NCI-H1694 (cell line): ENCODE data around the gene SERPINB6.
"Not testable (repeated sequence)": the region's sequence is repeated elsewhere in the genome, so short reads cannot be mapped to it uniquely, and the experiment has no call there.

Source experiments
- DNase-seq: peaks from one replicate; lab custom pipeline; 2025; lab: John Stamatoyannopoulos, UW

The SERPINB6 gene

GRCh38 chr6:2971420-2972218 lies at the start of gene SERPINB6:
Gene SERPINB6 (minus strand): TSS chr6:2971567. CDS start chr6:2959332, 12,235 bp downstream.
- DNase-seq = no peak

GRCh38 chr6:3019749-3020320 lies 48.5 kb upstream of the SERPINB6 start:
- no peak for DNase-seq

- no peak for DNase-seq
These were observed 47.7 kb upstream of the SERPINB6 start for GRCh38 chr6:3019065-3019464.

GRCh38 chr6:3017304-3017703 lies 45.9 kb upstream of the SERPINB6 start:
- no peak for DNase-seq

GRCh38 chr6:3016473-3017280 lies 45.3 kb upstream of the SERPINB6 start:
- no peak for DNase-seq

- DNase-seq = no peak
These were observed 43.8 kb upstream of the SERPINB6 start for GRCh38 chr6:3015144-3015543.

- DNase-seq = no peak
These were observed 43.3 kb upstream of the SERPINB6 start for GRCh38 chr6:3014675-3015066.

- no peak for DNase-seq
These were observed 42.7 kb upstream of the SERPINB6 start for GRCh38 chr6:3013901-3014674.

- no peak for DNase-seq
These were observed 42.1 kb upstream of the SERPINB6 start for GRCh38 chr6:3013486-3013885.

GRCh38 chr6:3011592-3011991 lies 40.2 kb upstream of the SERPINB6 start:
- no peak for DNase-seq

GRCh38 chr6:3011158-3011557 lies 39.8 kb upstream of the SERPINB6 start:
- DNase-seq = no peak

GRCh38 chr6:3009930-3010329 lies 38.6 kb upstream of the SERPINB6 start:
- no peak for DNase-seq

GRCh38 chr6:3008712-3009265 lies 37.4 kb upstream of the SERPINB6 start:
- DNase-seq = not testable (repeated sequence)

- DNase-seq = no peak
These were observed 36.2 kb upstream of the SERPINB6 start for GRCh38 chr6:3007571-3007970.

GRCh38 chr6:3006476-3006875 lies 35.1 kb upstream of the SERPINB6 start:
- DNase-seq = no peak

- no peak for DNase-seq
These were observed 34.5 kb upstream of the SERPINB6 start for GRCh38 chr6:3005874-3006273.

GRCh38 chr6:3005077-3005476 lies 33.7 kb upstream of the SERPINB6 start:
- DNase-seq = no peak

- DNase-seq = not testable (repeated sequence)
These were observed 31.9 kb upstream of the SERPINB6 start for GRCh38 chr6:3003226-3003625.

GRCh38 chr6:3001773-3002293 lies 30.5 kb upstream of the SERPINB6 start:
- no peak for DNase-seq

- no peak for DNase-seq
These were observed 29.9 kb upstream of the SERPINB6 start for GRCh38 chr6:3001146-3001772.
